GM21737 (cell line): Measurements from ENCODE around the gene FBXO34.

Experiments used
- ATAC-seq: cut with Tn5 transposase; IDR thresholded peaks from one replicate; pipeline ENCODE4 v1.9.1; 2021; ENCODE audit warnings: mild to moderate bottlenecking, moderate library complexity; ENCODE audit not compliant: unreplicated experiment

The FBXO34 gene

DNA sequence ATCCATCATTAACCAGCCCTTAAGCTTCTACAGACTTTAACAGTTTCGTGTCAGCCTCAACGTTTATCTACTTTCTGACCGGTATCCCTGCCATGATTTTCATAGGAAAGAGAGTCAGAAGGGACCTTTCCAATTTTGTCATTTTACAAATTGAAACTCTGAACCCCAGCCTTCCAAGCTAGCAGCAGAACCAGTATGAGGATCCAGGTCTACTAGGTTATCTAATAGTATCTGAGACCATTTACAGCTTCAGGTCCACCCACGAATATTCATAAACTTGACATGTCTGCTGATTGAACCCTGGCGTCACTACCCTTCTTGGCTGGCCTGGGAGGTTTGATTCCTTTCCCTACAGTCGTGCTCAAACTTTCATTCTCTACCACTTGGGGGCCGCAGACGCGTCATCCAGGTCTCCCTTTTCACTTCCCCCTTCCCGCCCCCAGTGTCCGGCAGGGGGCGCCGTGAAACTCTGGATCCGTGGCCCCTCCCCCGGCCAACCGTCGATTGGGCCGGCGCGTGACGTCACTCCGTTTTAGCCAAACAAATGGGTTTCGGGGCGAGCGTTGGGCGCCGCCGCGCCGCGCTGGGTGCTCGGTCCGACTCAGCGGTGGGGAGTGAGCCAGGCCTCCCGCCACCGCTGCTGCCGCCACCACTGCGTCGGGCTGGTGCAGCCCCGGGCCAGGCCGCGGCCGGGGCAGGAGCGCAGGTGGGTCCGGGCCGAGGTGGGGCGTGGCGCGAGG lies at the start of gene FBXO34:
FBXO34 (plus strand) TSS at position 590 of the 740 bp plus-strand sequence. CDS start 78,970 bp downstream, outside the sequence.
- ATAC-seq = peak; percentile 79

DNA sequence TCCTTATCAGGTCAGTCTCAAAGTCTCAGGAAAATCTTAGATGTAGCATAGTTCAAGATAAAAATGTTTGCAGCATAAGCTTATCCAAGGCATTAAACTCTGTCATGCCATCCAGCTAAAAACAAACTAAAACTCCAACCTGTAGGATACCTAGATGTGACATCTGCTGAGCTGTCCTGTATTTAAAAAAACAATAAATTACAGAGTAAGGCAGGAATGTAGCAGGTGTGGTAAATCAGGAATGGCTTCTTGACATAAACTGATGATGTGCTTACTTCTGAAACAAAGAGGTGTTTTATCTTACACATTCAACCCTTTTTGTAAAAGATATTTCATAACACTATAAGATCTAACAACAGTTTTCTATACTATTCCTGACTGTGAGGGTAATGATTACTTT lies 49.3 kb upstream of the FBXO34 start:
- ATAC-seq = no peak

DNA sequence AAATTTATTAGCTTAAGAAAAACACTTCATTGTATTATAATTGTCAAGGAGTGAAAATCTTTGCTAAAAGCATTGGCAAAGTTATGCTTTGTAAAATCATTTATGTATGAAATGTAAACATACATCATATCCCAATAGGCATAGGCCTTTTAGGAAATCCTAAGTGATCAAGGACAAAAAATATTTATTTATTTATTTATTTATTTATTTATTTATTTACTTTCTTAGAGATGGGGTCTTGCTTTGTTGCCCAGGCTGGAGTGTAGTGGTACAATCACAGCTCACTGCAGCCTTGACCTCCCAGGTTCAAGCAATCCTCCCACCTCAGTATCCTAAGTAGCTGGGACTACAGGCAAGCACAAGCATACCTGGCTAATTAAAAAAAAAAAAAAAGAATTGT lies 47.9 kb upstream of the FBXO34 start:
- ATAC-seq = no peak

DNA sequence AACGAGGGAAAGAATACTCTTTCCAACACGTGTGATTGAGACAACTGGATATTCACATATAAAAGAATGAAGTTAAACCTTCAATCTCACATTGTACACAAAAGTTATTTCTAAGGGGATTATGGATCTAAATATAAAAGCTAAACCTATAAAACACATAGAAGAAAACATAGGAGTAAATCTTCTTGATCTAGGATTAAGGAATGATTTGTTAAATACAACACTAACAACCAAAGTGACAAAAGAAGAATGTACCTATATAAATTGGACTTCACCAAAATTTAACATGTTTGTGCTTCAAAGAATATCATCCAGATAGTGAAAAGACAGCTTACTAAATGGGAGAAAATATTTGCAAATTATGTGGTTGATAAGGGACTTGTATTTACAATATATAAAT lies 43.0 kb upstream of the FBXO34 start:
- no peak for ATAC-seq

DNA sequence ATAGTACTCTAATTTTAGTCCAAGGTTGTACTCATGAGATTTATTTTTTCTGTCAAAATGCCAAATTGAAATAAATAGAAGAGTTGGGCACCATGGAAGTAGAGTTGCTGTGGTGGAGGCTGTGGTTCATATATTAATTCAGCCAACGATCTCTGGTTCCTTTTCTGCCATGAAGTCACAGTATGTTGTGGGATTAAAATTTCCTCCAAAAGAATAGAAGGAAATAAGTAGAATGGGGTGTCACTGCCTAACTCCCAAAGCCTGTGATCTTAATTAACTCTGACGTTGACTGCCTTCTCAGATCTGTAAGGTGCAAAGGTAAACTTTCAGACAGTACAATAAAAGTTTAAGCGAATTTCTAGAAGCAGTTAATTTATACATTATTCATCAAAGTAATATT lies 37.6 kb upstream of the FBXO34 start:
- ATAC-seq = no peak

GRCh38 chr14:55238019-55238680 lies 33.1 kb upstream of the FBXO34 start:
- ATAC-seq = no peak

GRCh38 chr14:55239320-55239719 lies 31.9 kb upstream of the FBXO34 start:
- ATAC-seq = no peak

- ATAC-seq = no peak
These were observed 30.6 kb upstream of the FBXO34 start for GRCh38 chr14:55240526-55241178.

GRCh38 chr14:55241673-55242072 lies 29.5 kb upstream of the FBXO34 start:
- ATAC-seq = no peak

- no peak for ATAC-seq
These were observed 27.8 kb upstream of the FBXO34 start for GRCh38 chr14:55243386-55243785.

- ATAC-seq = no peak
These were observed 27.4 kb upstream of the FBXO34 start for GRCh38 chr14:55243813-55244212.

DNA sequence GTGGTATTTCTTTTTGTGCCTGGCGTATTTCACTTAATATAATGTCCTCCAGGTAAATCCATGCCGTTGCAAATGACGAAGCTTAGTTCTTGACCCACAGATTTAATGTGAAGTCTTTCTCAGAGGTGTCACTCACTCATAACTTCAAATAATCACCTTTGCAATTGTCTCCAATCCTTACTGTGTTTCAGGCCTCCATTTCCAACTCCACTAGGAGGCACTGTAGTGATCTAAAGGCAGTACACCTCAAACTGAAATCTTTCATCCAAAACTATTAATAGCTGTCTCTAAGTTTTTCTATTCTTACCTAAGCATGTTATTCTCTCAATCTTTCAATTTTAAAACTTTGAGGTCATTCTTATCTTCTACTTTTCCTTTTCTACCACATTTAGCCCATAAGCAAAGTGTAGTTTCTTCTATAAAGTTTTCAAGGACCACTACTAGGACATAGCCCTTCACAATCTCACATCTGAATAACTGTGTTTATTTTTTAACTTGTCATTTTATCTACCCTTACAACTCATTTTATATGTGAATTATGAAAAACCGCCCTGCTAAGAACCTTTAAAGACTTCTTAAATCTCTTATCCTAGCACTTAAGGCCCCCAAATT lies 25.5 kb upstream of the FBXO34 start:
- ATAC-seq = no peak

GRCh38 chr14:55248411-55248810 lies 22.8 kb upstream of the FBXO34 start:
- no peak for ATAC-seq

DNA sequence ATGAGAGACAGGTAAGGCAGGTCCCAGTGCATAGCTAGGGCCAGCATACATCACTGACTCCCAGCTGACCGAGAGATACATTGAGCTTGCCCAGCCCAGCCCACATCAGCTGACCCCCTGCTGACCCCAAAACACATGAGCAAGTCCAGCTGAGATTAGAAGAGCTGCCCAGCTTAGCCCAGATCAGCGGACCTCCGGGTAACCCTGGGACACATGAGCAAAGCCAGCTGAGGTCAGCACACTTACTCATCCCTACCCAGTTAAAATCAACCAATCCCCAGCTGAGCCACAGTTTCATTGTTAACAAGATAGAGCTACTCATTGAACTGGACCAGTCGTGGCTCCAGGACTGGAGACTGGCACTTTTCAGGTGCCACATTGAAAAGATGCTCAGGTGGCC lies 21.8 kb upstream of the FBXO34 start:
- no peak for ATAC-seq

DNA sequence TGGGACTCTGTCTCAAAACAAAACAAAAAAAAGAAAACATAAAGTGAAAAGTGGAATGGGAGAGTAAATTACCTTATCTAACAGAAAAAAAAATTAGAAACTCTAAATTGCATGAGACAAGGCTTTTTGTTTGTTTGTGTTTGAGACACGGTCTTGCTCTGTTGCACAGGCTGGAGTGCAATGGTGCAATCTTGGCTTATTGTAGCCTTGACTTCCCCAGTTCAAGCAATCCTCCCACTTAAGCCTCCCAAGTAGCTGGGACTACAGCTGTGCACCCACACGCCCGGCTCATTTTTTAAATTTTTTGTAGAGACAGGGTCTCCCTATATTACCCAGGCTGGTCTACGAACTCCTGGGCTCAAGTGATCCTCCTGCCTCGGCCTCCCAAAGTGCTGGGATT lies 17.9 kb upstream of the FBXO34 start:
- ATAC-seq = no peak

- ATAC-seq = no peak
These were observed 16.6 kb upstream of the FBXO34 start for GRCh38 chr14:55254581-55254980.

DNA sequence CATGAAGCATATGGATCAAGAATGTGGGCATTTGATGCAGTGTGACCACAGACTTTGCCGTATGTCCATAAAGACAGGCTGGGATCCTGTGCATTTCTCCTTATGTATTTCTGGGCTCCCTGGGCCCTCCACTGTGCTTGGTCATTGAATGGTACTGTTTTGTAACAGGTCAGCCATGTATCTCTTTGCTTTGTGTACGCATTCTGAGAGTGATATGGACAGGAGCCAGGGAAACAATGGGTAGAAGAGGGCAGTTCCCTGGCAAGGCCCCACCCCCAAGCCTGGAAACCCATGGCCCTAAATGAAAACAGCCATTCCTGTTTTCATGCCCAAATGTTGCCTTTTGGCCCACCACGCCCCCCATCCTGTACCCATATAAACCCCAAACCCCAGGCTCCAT lies 15.2 kb upstream of the FBXO34 start:
- ATAC-seq = no peak

DNA sequence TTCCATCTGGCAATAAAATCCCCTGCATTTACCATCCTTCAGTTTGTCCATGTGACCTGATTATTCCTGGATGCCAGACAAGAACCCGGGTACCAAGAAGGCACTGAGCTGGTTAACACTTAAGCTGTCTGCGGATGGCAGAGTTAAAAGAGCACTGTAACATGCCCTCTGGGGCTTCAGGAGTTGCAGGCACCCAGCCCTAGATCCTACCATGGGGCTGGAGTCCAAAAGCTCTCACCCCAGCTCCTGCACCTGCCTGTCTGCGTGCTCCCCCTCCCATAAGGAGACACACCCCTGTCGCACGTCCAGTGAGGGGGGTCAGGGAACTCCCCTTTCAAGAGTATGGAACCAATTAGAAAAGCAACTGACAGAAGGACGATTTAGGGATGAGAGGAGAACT lies 14.6 kb upstream of the FBXO34 start:
- no peak for ATAC-seq

DNA sequence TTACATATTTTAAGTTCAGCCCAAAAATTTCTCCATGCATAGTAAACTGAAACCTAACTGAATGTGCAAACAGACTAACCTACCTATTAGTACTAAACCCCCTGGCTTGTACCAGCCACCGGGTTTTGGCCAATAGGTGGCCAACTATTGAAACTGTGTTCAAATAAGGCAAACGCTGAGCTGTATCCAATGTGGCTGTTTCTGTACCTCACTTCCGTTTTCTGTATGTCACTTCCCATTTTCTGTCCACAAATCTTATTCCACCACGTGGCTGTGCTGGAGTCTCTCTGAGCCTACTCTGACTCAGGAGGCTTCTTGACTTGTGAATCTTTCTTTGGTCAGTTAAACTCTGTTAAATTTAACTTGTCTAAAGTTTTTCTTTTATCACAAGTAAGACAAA lies 6.0 kb upstream of the FBXO34 start:
- ATAC-seq = no peak

DNA sequence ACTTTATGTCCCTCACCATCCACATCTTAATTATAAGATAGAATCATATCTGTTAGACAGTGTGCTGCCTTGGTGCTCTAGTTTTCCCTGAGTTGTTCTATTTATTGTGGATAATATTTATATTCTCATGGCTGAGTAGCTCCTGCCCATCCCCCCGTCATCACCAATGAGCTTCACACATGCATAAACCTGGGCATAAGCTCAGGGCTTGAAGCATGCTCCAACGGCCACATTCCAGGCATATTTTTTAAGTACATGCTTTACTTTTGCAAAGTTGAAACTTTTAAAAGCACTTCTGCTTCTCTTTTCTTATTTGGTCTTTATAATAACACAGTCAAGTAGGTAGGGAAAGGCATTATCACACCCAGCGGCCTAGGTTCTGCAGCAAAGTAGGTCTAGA lies 3.4 kb upstream of the FBXO34 start:
- ATAC-seq = no peak

GRCh38 chr14:55271572-55272298 lies 514 bp downstream of the FBXO34 start:
- ATAC-seq = peak; percentile 38
